Bronchial epithelial cell (primary cell): ENCODE data around the gene RGS19. TPM values are rescaled to one million over a fixed set of nuclear protein-coding genes. Genes with fewer than 3 reads are reported as not detected.

Experiments
- DNase-seq: peaks from one replicate; pipeline ENCODE4 v3.0.0-alpha.2; 2010; ENCODE audit warnings: low read depth
- FAIRE-seq: peaks from 2 replicates; lab custom pipeline; 2011; peaks lifted over from hg19 to GRCh38; lab: Jason Lieb, UNC
- H3K27me3 ChIP-seq: 2 replicates; pipeline ENCODE4 v1.5.1; 2011; ENCODE audit warnings: low read length; ENCODE audit not compliant: control insufficient read depth, insufficient read depth
- H3K36me3 ChIP-seq: 2 replicates; pipeline ENCODE4 v1.5.1; 2011; ENCODE audit warnings: low read length; ENCODE audit not compliant: control insufficient read depth, insufficient read depth
- H3K4me3 ChIP-seq: 2 replicates; pipeline ENCODE4 v1.5.1; 2011; ENCODE audit warnings: mild to moderate bottlenecking, low read depth, low read length, control low read depth
- CTCF ChIP-seq: IDR thresholded peaks from 2 replicates; pipeline ENCODE4 v1.5.1; 2011; ENCODE audit warnings: mild to moderate bottlenecking, moderate library complexity, low read length, control low read depth, inconsistent platforms; ENCODE audit not compliant: insufficient read depth, severe bottlenecking
- total RNA-seq: library from RNA; depleted of rRNA; stranded (reverse); fragments of >200 nt; gene quantifications from 2 replicates; pipeline ENCODE4 v1.2.1, GENCODE V29; 2014

The RGS19 gene
- total RNA-seq, 1 donor from 2014 or later: 6.1 TPM

GRCh38 chr20:64100946-64101688, 21.8 kb upstream of the RGS19 start:
- no peak for TF ChIP-seq CTCF
- Histone ChIP-seq H3K27me3 (peaks cover 19% of the 10 kb centered on the region), H3K4me3 (no peak overlapping the region), H3K36me3 (no peaks in the 10 kb centered on the region)
- DNase-seq (no peak), FAIRE-seq (no peak)

DNA sequence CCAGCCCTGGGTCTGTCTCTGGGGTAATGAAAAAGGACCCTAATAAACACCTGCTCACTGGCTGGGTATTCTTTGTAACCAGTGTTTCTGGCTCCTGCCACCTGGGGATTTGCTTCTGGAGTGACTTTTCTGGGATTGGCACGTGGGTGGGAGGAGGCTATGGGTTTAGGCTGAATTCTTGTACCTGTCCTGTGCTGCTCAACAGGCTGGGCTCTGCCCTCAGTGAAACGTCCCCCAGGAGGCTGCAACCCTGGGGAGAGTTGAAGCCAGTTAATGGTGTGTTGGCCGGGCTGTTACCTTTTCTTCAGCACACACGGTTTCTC, 21.2 kb upstream of the RGS19 start:
- FAIRE-seq: no peak
- Histone ChIP-seq H3K36me3 (no peaks in the 10 kb centered on the region), H3K4me3 (no peak overlapping the region), H3K27me3 (peaks cover 19% of the 10 kb centered on the region)
- TF ChIP-seq CTCF: no peak
- no peak for DNase-seq

DNA sequence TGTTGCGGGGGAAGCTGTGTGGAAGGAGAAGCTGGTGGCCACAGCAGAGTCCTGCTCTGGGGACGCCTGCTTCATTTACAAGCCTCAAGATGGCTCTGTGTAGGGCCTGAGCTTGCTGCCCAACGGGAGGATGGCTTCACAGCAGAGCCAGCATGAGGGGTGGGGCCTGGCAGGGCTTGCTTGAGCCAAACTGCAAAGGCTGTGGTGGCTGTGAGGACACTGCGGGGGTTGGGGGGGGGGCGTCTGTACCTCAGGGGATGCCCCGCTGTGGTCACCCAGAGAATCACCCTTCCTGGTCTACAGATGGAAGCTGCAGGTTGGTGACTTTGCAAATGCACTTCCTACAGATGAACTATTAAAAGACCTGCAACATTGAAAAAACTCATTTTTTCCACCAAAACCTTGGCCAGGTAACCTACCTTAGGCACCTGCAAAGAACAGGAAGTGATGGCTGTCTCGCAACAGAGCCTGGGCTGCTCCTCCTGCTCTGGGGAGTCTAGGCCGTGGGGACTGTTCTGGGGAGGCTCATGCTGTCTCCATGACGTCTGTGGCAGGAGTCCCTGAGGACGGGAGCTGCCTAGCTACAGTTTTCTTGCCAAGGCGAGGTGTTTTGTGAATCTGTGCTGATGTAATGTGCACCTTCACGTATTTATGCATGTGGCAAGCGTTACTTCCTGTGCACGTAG, 20.7 kb upstream of the RGS19 start:
- H3K4me3 ChIP-seq: no peak overlapping the region
- no peaks in the 10 kb centered on the region for H3K36me3 ChIP-seq
- H3K27me3 ChIP-seq: peaks cover 19% of the 10 kb centered on the region
- TF ChIP-seq CTCF: no peak
- no peak for FAIRE-seq
- no peak for DNase-seq

DNA sequence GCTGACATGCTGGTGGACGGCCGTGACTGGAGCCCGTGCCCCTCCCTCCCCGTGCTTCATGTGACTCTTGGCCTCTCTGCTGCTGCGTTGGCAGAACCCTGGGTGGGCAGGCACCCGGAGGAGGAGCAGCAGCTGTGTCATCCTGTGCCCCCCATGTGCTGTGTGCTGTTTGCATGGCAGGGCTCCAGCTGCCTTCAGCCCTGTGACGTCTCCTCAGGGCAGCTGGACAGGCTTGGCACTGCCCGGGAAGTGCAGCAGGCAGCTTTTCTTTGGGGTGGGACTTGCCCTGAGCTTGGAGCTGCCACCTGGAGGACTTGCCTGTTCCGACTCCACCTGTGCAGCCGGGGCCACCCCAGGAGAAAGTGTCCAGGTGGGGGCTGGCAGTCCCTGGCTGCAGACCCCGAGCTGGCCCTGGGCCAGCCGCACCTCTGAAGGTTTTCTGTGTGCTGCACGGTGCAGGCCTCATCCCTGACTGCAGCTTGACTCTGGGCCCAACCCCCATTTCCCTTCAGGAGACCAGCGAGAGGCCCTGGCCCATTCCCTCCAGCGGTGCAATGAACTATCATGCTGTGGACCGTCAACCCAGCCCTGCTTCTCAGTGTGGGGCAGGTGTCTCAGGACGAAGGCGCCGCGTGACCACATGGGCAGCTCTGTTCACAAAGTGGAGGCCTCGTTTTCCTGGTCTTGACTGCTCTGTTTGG, 19.9 kb upstream of the RGS19 start:
- TF ChIP-seq CTCF: no peak
- no peak overlapping the region for H3K4me3 ChIP-seq
- peaks cover 19% of the 10 kb centered on the region for H3K27me3 ChIP-seq
- no peak for FAIRE-seq
- no peak for DNase-seq
- H3K36me3 ChIP-seq: no peaks in the 10 kb centered on the region

DNA sequence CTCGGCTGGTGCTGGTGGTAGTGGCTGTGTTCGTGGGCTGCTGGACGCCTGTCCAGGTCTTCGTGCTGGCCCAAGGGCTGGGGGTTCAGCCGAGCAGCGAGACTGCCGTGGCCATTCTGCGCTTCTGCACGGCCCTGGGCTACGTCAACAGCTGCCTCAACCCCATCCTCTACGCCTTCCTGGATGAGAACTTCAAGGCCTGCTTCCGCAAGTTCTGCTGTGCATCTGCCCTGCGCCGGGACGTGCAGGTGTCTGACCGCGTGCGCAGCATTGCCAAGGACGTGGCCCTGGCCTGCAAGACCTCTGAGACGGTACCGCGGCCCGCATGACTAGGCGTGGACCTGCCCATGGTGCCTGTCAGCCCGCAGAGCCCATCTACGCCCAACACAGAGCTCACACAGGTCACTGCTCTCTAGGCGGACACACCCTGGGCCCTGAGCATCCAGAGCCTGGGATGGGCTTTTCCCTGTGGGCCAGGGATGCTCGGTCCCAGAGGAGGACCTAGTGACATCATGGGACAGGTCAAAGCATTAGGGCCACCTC, 19.2 kb upstream of the RGS19 start:
- DNase-seq (no peak), FAIRE-seq (no peak)
- Histone ChIP-seq H3K27me3 (peaks cover 19% of the 10 kb centered on the region), H3K4me3 (no peak overlapping the region), H3K36me3 (no peaks in the 10 kb centered on the region)
- no peak for TF ChIP-seq CTCF
